ENCODE measurements around the gene SERPINB1. TPM values are rescaled to one million over a fixed set of nuclear protein-coding genes. Genes with fewer than 3 reads are reported as not detected.
A peak's percentile ranks its signal among the peaks of the same experiment; 100 is the strongest.

Gene SERPINB1
- polyA plus RNA-seq (2011; rRNA removed) (98.6 and 135 TPM in 2 replicates), polyA plus RNA-seq (2017; fragmentation: RNase III; extraction: RNeasy Plus Mini Kit Qiagen cat#74134 plus additional on column Dnase treatment) (52.6 to 63.2 TPM (median 52.7 TPM) in 3 replicates), polyA minus RNA-seq (2011; rRNA and poly(A)+ RNA removed) (39.0 and 42.9 TPM in 2 replicates)
- 19.2 and 22.3 TPM in 2 replicates for polyA plus RNA-seq (2012; cell fraction: cytosol; rRNA removed)
- 9.1 and 11.2 TPM in 2 replicates for polyA plus RNA-seq (2012; cell fraction: nucleus; rRNA removed)

- peak within 1 kb of the TSS; percentile 94 to 99 for H3K27ac ChIP-seq
- ChIA-PET CTCF (interaction anchor here (0.7 to 13.7 kb wide), 14 partner anchors 13 to 160 kb away, joined by 3 to 244 read pairs (median 3); no protein-coding TSS in a partner anchor), POLR2A (interaction anchor here (0.7 to 2.8 kb wide), 14 partner anchors 9 to 226 kb away, joined by 3 to 24 read pairs (median 4); partner anchors contain the start of genes NQO2, RIPK1, SERPINB9 and WRNIP1)
- no peak for TF ChIP-seq ZC3H11A (IDR thresholded peaks at IDR 0.05)
- TF ChIP-seq REST (IDR thresholded peaks at IDR 0.05): no peak
- 0 out of 5 replicates have a peak, but pooled peaks of 1 of the 2 experiments have one; percentile 9 for TF ChIP-seq RAD21 (conservative IDR thresholded peaks at IDR 0.05 in 1 of 2, IDR thresholded peaks at IDR 0.05 in 1 of 2)
- TF ChIP-seq POLR2A (IDR thresholded peaks at IDR 0.05; ENCODE audit: low read length): peak; percentile 75
- TF ChIP-seq JUN (IDR thresholded peaks at IDR 0.05): peak; percentile 50 to 91; a peak in 4 of 5 replicates
- TF ChIP-seq E2F6 (IDR thresholded peaks at IDR 0.05; ENCODE audit: borderline replicate concordance, low read depth): peak; percentile 71; the same call in 1 of the 2 replicates
- TF ChIP-seq FOSB (CRISPR knock-in tag; IDR thresholded peaks at IDR 0.05): no peak
- no peak for TF ChIP-seq EHF (CRISPR knock-in tag; IDR thresholded peaks at IDR 0.05)
- peak; percentile 92 for TF ChIP-seq PHF8 (IDR thresholded peaks at IDR 0.05; ENCODE audit: borderline replicate concordance, low read depth)
- 0 out of 3 replicates have a peak, but pooled peaks have one; percentile 82 for TF ChIP-seq BCL3 (IDR thresholded peaks at IDR 0.05)
- TF ChIP-seq CEBPB (IDR thresholded peaks at IDR 0.05): peak in 1 of 2 experiments; percentile 29; a peak in 2 of 4 replicates
- TF ChIP-seq POLR2AphosphoS2 (conservative IDR thresholded peaks at IDR 0.05; ENCODE audit: low read length): no peak
- peak; percentile 85 for TF ChIP-seq MAX (IDR thresholded peaks at IDR 0.05)
- H3K4me3 ChIP-seq: peak within 1 kb of the TSS; percentile 71
- FAIRE-seq: no peak
- 2% methylated on average over 14 of the region's 67 CpGs for WGBS (ENCODE audit: missing lambda C conversion rate)
- peaks cover 41% of the 10 kb centered on the region for H3K4me1 ChIP-seq
- no peaks in the 10 kb centered on the region for H3K9me3 ChIP-seq
- peak within 1 kb of the TSS; percentile 92 for H3K4me2 ChIP-seq
- DNase-seq (ENCODE audit: low read depth in 1 of 2, low spot score in 1 of 2): peak; percentile 47 to 90
- ATAC-seq: peak; percentile 74 to 81
Measured at GRCh38 chr6:2841264-2842138, at the start of gene SERPINB1. Gene SERPINB1 (minus strand): TSS chr6:2841863. CDS start chr6:2840586, 1,277 bp downstream.

GRCh38 chr6:2890976-2891767 is 49.5 kb upstream of the SERPINB1 start:
- no peak for ATAC-seq
- ChIA-PET CTCF (interaction anchor here (1.3 kb wide), 1 partner anchor 26 kb away, joined by 3 read pairs; no protein-coding TSS in a partner anchor), POLR2A (no interaction called here)
- Histone ChIP-seq H3K9me3 (no peaks in the 10 kb centered on the region), H3K4me3 (no peak overlapping the region), H3K4me1 (no peaks in the 10 kb centered on the region; the same call in 2 of the 3 replicates), H3K4me2 (no peak overlapping the region), H3K27ac (no peak overlapping the region)
- FAIRE-seq: no peak
- 97% methylated on average over 14 of the region's 14 CpGs for WGBS (ENCODE audit: missing lambda C conversion rate)
- no peak for DNase-seq (ENCODE audit: low read depth in 1 of 2, low spot score in 1 of 2)
- no peak for TF ChIP-seq MAX (IDR thresholded peaks at IDR 0.05)
- no peak for TF ChIP-seq E2F6 (IDR thresholded peaks at IDR 0.05; ENCODE audit: borderline replicate concordance, low read depth)
- TF ChIP-seq NPAS2 (CRISPR knock-in tag; IDR thresholded peaks at IDR 0.05; ENCODE audit: borderline replicate concordance): no peak
- TF ChIP-seq SREBF2 (IDR thresholded peaks at IDR 0.05): no peak
- TF ChIP-seq JUNB (IDR thresholded peaks at IDR 0.05): no peak
- TF ChIP-seq KDM5A (IDR thresholded peaks at IDR 0.05): no peak
- no peak for TF ChIP-seq FOSB (CRISPR knock-in tag; IDR thresholded peaks at IDR 0.05)
- no peak for TF ChIP-seq ELK1 (IDR thresholded peaks at IDR 0.05; ENCODE audit: low read depth, low read length)
- no peak for TF ChIP-seq MAZ (IDR thresholded peaks at IDR 0.05; ENCODE audit: borderline replicate concordance, low read depth, low read length)
- no peak for TF ChIP-seq KDM1A (IDR thresholded peaks at IDR 0.05; ENCODE audit: low read depth)
- TF ChIP-seq ESRRA (IDR thresholded peaks at IDR 0.05; ENCODE audit: borderline replicate concordance, low read length): no peak
- no peak for TF ChIP-seq TFCP2L1 (CRISPR knock-in tag; IDR thresholded peaks at IDR 0.05)
- no peak for TF ChIP-seq POLR2AphosphoS2 (conservative IDR thresholded peaks at IDR 0.05; ENCODE audit: low read length)
- no peak for TF ChIP-seq HOXB13 (CRISPR knock-in tag; IDR thresholded peaks at IDR 0.05; ENCODE audit: low read depth)

Data from A549 (cell line).